Ovary (tissue), 3 donors: ENCODE measurements around the gene FADD.

ENCODE experiments used
- POLR2A ChIP-seq: fragments of 450-650 bp; IDR thresholded peaks from one replicate; pipeline ENCODE4 v1.6.1; 2017; ENCODE audit warnings: antibody characterized with exemption, mild to moderate bottlenecking, moderate library complexity
- TF ChIP-seq, protein P1 (sequence below), 3 donors: fragments of 450-650 bp in 2 of 3; fragments of 200-600 bp in 1 of 3; IDR thresholded peaks; one replicate each; pipeline versions ENCODE4 v1.5.1 to v1.8.0; 2016 to 2022; ENCODE audit warnings: antibody characterized with exemption in 3 of 3, mild to moderate bottlenecking in 1 of 3
- donor health status: DM: no; HTN: no; CAD: no.

DNA sequence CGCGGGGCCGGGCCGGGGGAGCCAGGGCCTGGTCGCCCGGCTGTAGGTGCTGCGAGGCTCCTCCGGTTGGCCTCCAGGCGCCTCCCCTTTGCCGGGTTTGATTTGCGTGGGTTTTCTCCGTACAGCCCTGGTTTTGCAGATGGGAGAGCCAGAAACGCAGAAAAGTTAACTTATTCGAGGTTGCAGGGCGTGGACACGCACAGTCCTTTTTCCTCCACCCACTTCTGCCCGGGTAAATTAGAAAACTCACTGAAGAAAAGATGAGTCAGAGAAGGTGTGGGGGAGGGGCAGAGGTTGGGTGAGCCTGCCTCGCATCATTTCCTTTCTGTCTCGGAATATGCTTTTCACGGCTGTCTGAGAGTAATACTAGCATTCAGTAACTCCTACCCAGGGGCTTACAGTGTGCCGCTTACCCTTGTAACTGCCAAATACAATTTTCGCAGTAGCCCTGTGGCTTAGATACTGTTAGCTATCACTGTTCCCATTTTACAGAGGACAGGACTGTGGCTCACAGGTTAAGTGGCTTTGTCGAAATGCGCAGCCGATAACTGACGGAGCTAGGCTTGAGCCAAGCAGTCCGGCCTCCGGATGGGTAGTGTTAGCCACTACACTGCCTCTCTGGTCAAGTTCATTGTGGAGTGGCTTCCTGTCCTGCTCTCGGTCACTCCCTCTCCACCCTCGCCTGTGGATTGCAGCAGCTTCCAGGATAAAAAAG is 812 bp downstream of the FADD start:
- TF ChIP-seq, protein P1, sequence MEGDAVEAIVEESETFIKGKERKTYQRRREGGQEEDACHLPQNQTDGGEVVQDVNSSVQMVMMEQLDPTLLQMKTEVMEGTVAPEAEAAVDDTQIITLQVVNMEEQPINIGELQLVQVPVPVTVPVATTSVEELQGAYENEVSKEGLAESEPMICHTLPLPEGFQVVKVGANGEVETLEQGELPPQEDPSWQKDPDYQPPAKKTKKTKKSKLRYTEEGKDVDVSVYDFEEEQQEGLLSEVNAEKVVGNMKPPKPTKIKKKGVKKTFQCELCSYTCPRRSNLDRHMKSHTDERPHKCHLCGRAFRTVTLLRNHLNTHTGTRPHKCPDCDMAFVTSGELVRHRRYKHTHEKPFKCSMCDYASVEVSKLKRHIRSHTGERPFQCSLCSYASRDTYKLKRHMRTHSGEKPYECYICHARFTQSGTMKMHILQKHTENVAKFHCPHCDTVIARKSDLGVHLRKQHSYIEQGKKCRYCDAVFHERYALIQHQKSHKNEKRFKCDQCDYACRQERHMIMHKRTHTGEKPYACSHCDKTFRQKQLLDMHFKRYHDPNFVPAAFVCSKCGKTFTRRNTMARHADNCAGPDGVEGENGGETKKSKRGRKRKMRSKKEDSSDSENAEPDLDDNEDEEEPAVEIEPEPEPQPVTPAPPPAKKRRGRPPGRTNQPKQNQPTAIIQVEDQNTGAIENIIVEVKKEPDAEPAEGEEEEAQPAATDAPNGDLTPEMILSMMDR (IDR thresholded peaks at IDR 0.05), result no peak
- no peak for TF ChIP-seq POLR2A
